ENCODE results near the gene CADPS2. TPM values are rescaled to one million over a fixed set of nuclear protein-coding genes. Genes with fewer than 3 reads are reported as not detected.
A peak's percentile ranks its signal among the peaks of the same experiment; 100 is the strongest.

CADPS2 gene
- total RNA-seq, 2 experiments from 2014 or later = not detected

- ATAC-seq (ENCODE audit: low read depth) (no peak), DNase-seq (no peak)
- Mint-ChIP-seq H3K4me3 (no peak overlapping the region), H3K27ac (no peak overlapping the region), H3K36me3 (no peaks in the 10 kb centered on the region), H3K9me3 (peaks cover 3% of the 10 kb centered on the region), H3K27me3 (no peaks in the 10 kb centered on the region), H3K4me1 (no peaks in the 10 kb centered on the region)
- POLR2A ChIA-PET = no interaction called here
These were observed 523.1 kb downstream of the CADPS2 start for GRCh38 chr7:122363144-122363543.

DNA sequence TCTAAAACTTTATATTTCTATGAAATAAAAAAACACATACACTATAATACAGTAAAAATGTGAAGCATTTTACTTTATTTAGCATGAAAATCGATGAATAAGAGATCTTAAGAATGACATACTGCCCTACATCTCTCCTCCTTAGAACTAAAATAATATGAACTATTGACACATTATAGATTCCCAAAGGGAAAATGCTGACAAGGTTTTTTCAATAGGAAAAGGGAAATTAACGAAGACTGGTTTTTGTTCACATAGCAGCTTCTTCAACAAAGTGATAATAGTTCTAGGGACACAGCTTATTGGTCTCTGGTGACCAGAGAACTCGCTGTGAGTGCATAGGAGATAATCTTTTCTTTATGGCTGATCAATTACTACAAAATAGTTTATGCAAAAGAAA, 523.8 kb downstream of the CADPS2 start:
- Mint-ChIP-seq H3K4me1 (no peaks in the 10 kb centered on the region), H3K9me3 (peaks cover 3% of the 10 kb centered on the region), H3K4me3 (no peak overlapping the region), H3K27ac (no peak overlapping the region), H3K27me3 (no peaks in the 10 kb centered on the region), H3K36me3 (no peaks in the 10 kb centered on the region)
- POLR2A ChIA-PET = no interaction called here
- ATAC-seq (ENCODE audit: low read depth) (no peak), DNase-seq (no peak)

DNA sequence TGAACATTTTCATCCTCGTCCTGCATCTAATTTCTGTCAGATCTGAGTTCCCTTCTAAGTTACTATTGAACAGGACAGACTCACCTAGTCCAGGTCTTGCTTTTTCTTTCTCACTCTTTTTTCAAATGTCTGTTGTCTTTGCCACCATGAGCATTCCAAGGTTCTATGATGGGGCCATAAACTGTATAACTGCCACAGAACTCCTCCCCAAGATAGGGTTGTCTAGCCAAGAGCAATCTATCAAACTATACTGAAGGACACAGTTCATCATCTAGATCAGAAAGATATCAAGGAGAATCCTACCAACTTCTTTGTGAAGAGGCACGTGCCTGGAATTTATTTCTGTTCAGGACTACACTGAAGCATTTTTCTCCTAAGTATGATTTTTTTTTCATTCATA, 531.6 kb downstream of the CADPS2 start:
- DNase-seq (no peak), ATAC-seq (ENCODE audit: low read depth) (no peak)
- no peak overlapping the region for H3K27ac Mint-ChIP-seq
- no peaks in the 10 kb centered on the region for H3K9me3 Mint-ChIP-seq
- H3K36me3 Mint-ChIP-seq = no peaks in the 10 kb centered on the region
- POLR2A ChIA-PET = no interaction called here
- no peaks in the 10 kb centered on the region for H3K4me1 Mint-ChIP-seq
- no peaks in the 10 kb centered on the region for H3K27me3 Mint-ChIP-seq
- H3K4me3 Mint-ChIP-seq = no peak overlapping the region

GRCh38 chr7:122352454-122352853, 533.8 kb downstream of the CADPS2 start:
- Mint-ChIP-seq H3K9me3 (no peaks in the 10 kb centered on the region), H3K36me3 (no peaks in the 10 kb centered on the region), H3K27ac (no peak overlapping the region), H3K4me3 (no peak overlapping the region), H3K4me1 (no peaks in the 10 kb centered on the region), H3K27me3 (no peaks in the 10 kb centered on the region)
- ATAC-seq (ENCODE audit: low read depth) (no peak), DNase-seq (no peak)
- POLR2A ChIA-PET = no interaction called here

GRCh38 chr7:122350701-122351100, 535.6 kb downstream of the CADPS2 start:
- Mint-ChIP-seq H3K4me1 (no peaks in the 10 kb centered on the region), H3K27me3 (no peaks in the 10 kb centered on the region), H3K36me3 (no peaks in the 10 kb centered on the region), H3K9me3 (no peaks in the 10 kb centered on the region), H3K4me3 (no peak overlapping the region), H3K27ac (no peak overlapping the region)
- DNase-seq (no peak), ATAC-seq (ENCODE audit: low read depth) (no peak)
- POLR2A ChIA-PET = no interaction called here

DNA sequence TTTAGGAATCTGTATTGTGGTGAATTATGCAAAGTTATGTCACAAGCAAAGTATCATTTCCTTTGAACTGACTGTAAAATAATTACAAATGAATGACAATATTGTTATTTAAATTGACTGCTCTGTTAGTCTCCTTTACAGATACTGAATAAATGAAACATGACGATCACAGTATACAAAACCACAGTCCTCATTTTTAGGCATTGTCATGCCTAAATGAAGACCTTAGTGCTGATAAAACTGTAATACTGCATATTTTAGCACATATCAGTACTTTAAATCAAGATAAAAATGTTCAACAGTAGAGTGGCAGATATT, 542.0 kb downstream of the CADPS2 start:
- POLR2A ChIA-PET = no interaction called here
- Mint-ChIP-seq H3K4me1 (no peaks in the 10 kb centered on the region), H3K27me3 (no peaks in the 10 kb centered on the region), H3K27ac (no peak overlapping the region), H3K4me3 (no peak overlapping the region), H3K36me3 (no peaks in the 10 kb centered on the region), H3K9me3 (no peaks in the 10 kb centered on the region)
- DNase-seq (no peak), ATAC-seq (ENCODE audit: low read depth) (no peak)

DNA sequence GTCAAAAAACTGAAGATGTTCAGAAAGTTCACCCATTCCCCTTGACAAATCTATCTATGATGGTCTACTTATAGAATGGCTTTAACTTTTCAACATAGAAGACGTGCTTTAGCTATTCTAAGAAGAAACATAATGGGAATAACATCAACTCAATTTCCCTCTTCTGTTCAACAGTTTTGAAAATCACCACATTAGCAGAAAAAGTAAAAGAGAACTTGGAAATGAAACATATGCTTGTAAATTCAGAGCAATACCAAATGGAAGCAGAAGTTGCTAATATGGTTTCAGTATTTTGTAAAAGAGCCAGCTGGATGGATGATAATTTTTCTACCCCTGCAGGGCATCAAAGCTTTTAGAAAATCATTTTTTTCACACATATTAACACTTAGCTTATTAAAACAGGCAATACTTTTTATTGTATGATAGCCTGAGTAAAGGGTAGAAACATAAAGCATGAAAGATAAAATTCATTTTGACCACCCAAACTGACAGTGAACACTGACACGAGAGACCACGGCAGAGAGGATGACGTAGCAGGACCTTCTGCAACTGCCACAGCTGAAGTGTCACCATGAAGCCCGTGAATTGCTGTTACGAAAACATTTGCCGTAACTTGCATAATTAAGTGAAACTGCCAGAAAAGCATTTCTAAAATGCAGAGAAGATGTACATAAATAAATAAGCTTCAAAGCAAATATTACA, 542.5 kb downstream of the CADPS2 start:
- POLR2A ChIA-PET = no interaction called here
- Mint-ChIP-seq H3K27ac (no peak overlapping the region), H3K4me1 (no peaks in the 10 kb centered on the region), H3K9me3 (no peaks in the 10 kb centered on the region), H3K36me3 (no peaks in the 10 kb centered on the region), H3K4me3 (no peak overlapping the region), H3K27me3 (no peaks in the 10 kb centered on the region)
- no peak for ATAC-seq (ENCODE audit: low read depth)
- no peak for DNase-seq

DNA sequence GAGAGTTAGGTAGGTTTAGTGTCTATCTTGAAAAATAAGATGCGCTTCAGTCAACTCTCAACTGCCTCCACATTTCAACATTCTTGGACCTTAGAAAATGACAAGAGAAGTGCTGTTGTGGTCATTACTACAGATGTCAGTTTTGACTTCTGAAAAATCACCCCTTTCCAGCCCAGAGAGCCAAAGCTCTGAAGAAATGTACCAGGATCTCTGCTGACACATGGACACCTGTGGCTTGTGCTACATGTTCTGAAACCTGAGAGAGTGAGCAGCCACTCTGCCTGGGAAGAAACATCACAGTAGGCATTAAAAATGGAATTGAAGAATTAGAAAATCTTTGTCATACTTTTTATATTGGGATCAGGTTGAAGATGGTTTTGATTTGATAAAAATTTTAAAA, 545.8 kb downstream of the CADPS2 start:
- no peak overlapping the region for H3K4me3 Mint-ChIP-seq
- DNase-seq (no peak), ATAC-seq (ENCODE audit: low read depth) (no peak)
- POLR2A ChIA-PET = no interaction called here
- no peak overlapping the region for H3K27ac Mint-ChIP-seq
- H3K9me3 Mint-ChIP-seq = no peaks in the 10 kb centered on the region
- H3K4me1 Mint-ChIP-seq = no peaks in the 10 kb centered on the region
- no peaks in the 10 kb centered on the region for H3K36me3 Mint-ChIP-seq
- no peaks in the 10 kb centered on the region for H3K27me3 Mint-ChIP-seq

DNA sequence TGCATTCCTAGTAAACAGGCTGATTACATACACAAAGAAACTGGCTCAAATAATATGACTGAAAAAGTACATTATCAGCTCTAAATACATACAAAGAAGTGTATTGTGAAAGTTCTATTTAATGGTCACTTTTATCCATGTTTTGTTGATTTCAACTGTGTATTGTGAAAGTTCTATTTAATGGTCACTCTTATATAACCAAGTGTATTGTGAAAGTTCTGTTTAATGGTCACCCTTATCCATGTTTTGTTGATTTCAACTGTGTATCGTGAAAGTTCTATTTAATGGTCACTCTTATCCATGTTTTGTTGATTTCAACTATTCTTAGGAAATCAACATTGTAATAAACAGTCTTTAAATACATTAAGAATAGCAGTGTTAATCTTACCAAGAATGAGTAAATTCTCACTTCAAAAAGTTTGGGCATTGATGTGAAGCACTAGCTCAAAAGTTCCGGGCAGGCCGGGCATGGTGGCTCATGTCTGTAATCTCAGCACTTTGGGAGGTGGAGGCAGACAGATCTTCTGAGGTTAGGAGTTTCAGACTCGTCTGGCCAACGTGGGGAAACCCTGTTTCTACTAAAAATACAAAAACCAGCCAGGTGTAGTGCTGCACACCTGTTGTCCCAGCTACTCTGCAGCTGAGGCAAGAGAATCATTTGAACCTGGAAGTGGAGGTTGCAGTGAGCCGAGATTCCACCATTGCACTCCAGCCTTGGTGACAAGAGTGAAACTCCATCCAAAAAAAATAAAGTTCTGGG, 546.9 kb downstream of the CADPS2 start:
- Mint-ChIP-seq H3K9me3 (no peaks in the 10 kb centered on the region), H3K36me3 (no peaks in the 10 kb centered on the region), H3K4me1 (no peaks in the 10 kb centered on the region), H3K4me3 (no peak overlapping the region), H3K27me3 (no peaks in the 10 kb centered on the region), H3K27ac (no peak overlapping the region)
- POLR2A ChIA-PET = no interaction called here
- ATAC-seq (ENCODE audit: low read depth) = no peak
- no peak for DNase-seq

- DNase-seq (no peak), ATAC-seq (ENCODE audit: low read depth) (no peak)
- Mint-ChIP-seq H3K36me3 (no peaks in the 10 kb centered on the region), H3K9me3 (no peaks in the 10 kb centered on the region), H3K27ac (no peak overlapping the region), H3K4me3 (no peak overlapping the region), H3K27me3 (no peaks in the 10 kb centered on the region), H3K4me1 (no peaks in the 10 kb centered on the region)
- POLR2A ChIA-PET = no interaction called here
These were observed 549.2 kb downstream of the CADPS2 start for GRCh38 chr7:122337011-122337410.

DNA sequence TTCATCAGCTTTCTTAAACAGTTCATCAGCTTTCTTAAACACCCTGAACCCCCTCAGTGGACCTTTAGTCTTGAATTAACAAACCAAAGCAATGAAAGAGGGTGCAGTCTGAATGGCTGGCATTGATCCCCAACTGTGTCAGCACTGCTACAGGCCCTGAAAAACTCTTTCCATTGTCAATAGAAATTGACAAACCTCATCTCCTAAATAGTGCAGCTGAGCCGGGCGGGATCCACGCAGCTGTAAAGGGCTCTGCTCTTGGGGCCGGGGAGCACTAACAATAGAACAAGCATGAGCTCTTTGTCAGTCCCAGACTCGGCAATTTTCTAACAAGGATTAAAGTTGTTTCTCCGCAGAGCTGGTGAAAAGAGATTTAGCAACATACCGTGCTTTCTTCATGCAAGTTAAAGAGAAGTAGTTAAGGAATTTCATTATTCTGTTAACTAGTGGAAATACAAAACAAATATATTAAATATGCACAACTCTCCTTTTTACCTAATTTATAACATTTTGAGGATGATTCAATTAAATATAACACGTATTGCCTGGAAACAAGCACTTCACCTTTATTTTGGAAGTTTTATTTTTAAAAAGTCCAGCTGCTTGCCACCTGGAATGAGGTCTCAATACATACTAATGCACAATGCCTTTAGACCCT, 557.0 kb downstream of the CADPS2 start:
- H3K9me3 Mint-ChIP-seq = no peaks in the 10 kb centered on the region
- H3K27ac Mint-ChIP-seq = no peak overlapping the region
- H3K4me1 Mint-ChIP-seq = no peaks in the 10 kb centered on the region
- ATAC-seq (ENCODE audit: low read depth) (no peak), DNase-seq (no peak)
- no peak overlapping the region for H3K4me3 Mint-ChIP-seq
- H3K27me3 Mint-ChIP-seq = no peaks in the 10 kb centered on the region
- H3K36me3 Mint-ChIP-seq = no peaks in the 10 kb centered on the region
- POLR2A ChIA-PET = no interaction called here

- H3K27me3 Mint-ChIP-seq = no peaks in the 10 kb centered on the region
These were observed 558.3 kb downstream of the CADPS2 start for GRCh38 chr7:122327969-122328368.

DNA sequence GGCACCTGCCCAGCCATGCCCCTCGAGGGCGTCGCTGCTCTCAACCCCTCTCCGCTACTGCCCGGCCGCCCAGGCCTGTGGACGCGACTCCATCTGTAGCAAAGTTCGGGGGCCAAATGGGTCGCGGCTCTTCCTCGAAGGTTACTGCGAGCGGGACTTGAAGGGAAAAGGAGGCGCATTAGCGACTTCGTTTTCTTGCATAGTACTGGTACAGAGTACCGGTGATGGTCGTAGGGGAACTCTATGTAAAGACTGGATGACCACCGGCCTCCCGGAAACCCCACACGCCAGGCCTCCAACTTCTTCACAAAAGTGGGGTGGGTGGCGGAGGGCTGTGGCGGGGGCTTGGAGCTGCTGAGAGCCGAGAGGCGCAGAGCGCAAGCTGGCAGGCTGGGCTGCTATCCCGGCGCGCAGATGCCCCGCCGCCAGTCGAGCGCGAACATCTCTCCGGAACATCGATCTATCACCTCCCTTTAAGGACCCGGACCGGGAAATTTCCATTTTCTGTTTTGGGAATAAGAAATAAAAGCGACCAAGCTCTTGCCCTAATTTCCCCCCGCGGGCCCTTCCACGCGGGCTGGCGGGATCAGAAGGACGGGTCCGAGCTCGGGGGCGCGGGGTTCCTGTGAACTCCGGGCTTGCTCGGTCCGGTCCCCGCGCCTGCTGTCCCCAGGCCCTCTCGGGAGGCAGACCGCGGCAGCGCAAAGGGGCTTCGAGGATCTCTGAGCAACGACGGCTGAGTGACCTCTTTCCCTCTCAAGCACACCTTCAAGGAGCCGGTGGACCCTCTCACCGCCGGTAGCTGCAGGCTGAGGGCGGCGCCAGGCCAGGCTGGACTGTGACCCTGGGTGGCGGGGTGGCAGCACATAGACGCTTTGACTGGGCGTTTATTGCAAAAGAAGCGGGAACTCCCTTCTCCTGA, 569.5 kb downstream of the CADPS2 start:
- Mint-ChIP-seq H3K4me3 (no peak overlapping the region), H3K36me3 (no peaks in the 10 kb centered on the region), H3K27me3 (peaks cover 63% of the 10 kb centered on the region), H3K4me1 (no peaks in the 10 kb centered on the region), H3K27ac (no peak overlapping the region), H3K9me3 (peaks cover 1% of the 10 kb centered on the region)
- peak; percentile 23 for DNase-seq
- POLR2A ChIA-PET = no interaction called here
- ATAC-seq (ENCODE audit: low read depth) = no peak

More at GRCh38 chr7:122327969-122328368, 558.3 kb downstream of the CADPS2 start:
- no peaks in the 10 kb centered on the region for H3K36me3 Mint-ChIP-seq
- H3K27ac Mint-ChIP-seq = no peak overlapping the region
- H3K4me3 Mint-ChIP-seq = no peak overlapping the region
- DNase-seq = no peak
- POLR2A ChIA-PET = no interaction called here
- ATAC-seq (ENCODE audit: low read depth) = no peak
- H3K9me3 Mint-ChIP-seq = no peaks in the 10 kb centered on the region
- no peaks in the 10 kb centered on the region for H3K4me1 Mint-ChIP-seq
